HL-60 (cell line): ENCODE data around the gene FYB2.

Source experiments
- GABPA ChIP-seq: IDR thresholded peaks from 2 replicates; pipeline ENCODE4 v1.6.1; 2012; ENCODE audit warnings: low read depth
- POLR2AphosphoS5 ChIP-seq: IDR thresholded peaks from 2 replicates; pipeline ENCODE4 v1.6.1; 2012; ENCODE audit warnings: low read depth
- REST ChIP-seq: IDR thresholded peaks from 2 replicates; pipeline ENCODE4 v1.6.1; 2012; ENCODE audit warnings: low read depth; ENCODE audit not compliant: insufficient replicate concordance
- SPI1 ChIP-seq: IDR thresholded peaks from 2 replicates; pipeline ENCODE4 v1.6.1; 2012; ENCODE audit warnings: low read depth, mild to moderate bottlenecking, borderline replicate concordance
- TF ChIP-seq, protein P1 (sequence below): IDR thresholded peaks from one replicate; pipeline ENCODE4 v1.5.1; 2011; ENCODE audit warnings: low read length, control low read depth, inconsistent platforms; ENCODE audit not compliant: insufficient read depth

GRCh38 chr1:56707379-56707778 lies 111.8 kb downstream of the FYB2 start:
- TF ChIP-seq POLR2AphosphoS5 (no peak), GABPA (no peak), REST (no peak), SPI1 (no peak)
- TF ChIP-seq, protein P1, sequence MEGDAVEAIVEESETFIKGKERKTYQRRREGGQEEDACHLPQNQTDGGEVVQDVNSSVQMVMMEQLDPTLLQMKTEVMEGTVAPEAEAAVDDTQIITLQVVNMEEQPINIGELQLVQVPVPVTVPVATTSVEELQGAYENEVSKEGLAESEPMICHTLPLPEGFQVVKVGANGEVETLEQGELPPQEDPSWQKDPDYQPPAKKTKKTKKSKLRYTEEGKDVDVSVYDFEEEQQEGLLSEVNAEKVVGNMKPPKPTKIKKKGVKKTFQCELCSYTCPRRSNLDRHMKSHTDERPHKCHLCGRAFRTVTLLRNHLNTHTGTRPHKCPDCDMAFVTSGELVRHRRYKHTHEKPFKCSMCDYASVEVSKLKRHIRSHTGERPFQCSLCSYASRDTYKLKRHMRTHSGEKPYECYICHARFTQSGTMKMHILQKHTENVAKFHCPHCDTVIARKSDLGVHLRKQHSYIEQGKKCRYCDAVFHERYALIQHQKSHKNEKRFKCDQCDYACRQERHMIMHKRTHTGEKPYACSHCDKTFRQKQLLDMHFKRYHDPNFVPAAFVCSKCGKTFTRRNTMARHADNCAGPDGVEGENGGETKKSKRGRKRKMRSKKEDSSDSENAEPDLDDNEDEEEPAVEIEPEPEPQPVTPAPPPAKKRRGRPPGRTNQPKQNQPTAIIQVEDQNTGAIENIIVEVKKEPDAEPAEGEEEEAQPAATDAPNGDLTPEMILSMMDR, result no peak
